NCI-H2196 (cell line): ENCODE results near the gene GPR63.

Experiments used
- DNase-seq: peaks from one replicate; lab custom pipeline; 2025; ENCODE audit not compliant: unreplicated experiment; lab: John Stamatoyannopoulos, UW

GPR63 gene

GRCh38 chr6:96823743-96824142 lies 13.5 kb downstream of the GPR63 start:
- DNase-seq: no peak

DNA sequence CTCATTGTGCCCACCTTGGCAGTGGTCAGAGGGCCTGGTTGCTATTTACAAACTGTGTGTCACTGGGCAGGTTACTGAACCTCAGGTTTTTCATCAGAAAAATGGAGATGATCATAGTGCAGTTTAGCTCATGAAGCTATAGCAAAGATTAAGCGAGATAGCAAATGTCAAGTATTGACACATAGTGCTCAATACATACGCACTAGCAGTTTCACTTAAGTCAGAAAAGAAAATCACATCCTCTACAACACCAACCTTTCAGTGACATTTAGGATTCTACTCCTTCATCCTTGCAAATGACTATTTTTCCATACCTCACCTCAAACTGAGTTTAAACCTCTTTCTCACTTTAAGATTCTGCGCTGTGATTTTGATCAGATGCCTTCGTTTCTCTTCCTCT lies 16.2 kb downstream of the GPR63 start:
- DNase-seq: no peak

DNA sequence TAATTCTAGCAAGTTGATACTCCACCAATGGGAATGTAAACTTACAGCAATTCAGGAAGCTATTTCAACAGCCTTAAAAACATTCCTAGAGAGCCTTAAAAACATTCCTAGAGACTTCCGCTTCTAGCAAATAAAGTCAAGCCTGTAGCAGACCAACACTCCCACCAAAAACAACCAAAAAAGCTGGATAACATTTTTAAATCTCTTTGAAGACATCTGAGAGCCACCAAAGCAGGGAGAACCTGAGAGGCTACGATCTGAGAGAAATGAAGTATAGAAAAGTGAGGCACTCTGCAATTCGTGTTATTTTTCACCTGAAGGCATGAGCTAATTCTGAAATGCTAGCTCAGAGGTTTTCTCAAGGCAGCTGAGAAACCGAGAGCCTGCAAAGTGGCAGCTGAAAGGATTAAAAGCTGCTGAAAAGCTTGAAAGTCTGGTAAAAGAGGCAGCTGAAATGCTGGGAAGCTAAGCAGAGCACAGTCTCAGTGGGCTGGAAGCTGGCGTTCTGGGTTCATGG lies 20.9 kb downstream of the GPR63 start:
- DNase-seq: no peak

DNA sequence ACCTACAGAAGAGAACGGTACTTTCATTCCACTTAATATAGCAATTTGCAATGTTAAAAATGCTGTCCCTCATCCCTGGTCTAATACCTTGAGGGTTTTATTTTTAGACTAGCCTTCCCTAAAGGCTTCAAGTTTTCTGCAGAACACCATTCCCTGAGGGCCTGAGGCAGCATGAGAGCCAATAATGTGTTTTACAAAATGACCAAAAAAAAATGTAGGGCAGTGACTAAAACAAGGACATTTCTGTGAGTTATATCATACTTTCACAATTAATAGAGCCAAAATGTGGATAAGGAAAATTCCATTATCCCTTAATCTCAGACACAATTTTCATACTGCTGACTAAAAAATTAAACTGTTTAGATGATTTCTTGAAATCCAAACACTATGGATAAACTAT lies 22.7 kb downstream of the GPR63 start:
- DNase-seq: no peak

GRCh38 chr6:96812077-96812703 lies 25.1 kb downstream of the GPR63 start:
- no peak for DNase-seq

DNA sequence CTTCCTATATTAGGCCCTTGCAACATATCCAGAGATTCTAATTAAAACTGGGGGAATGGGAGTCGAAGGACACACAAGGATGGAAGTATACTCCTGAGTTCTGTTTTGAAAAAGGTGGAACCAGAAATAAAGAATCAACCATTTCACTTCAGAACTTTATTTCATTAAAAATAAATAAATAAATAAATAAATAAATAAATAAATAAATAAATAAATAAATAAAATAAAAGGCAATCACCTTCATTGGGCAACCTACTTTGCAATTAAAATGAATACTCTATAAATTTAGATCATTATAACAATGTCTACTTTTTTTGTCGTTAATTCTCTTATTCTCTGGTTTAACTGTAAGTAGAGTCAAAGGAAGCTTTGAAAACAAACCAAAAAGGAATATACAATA lies 25.6 kb downstream of the GPR63 start:
- no peak for DNase-seq

GRCh38 chr6:96811136-96811535 lies 26.1 kb downstream of the GPR63 start:
- DNase-seq: no peak

GRCh38 chr6:96809119-96809518 lies 28.2 kb downstream of the GPR63 start:
- no peak for DNase-seq

GRCh38 chr6:96803106-96803481 lies 34.2 kb downstream of the GPR63 start:
- DNase-seq: no peak

- DNase-seq: no peak
These were observed 41.8 kb downstream of the GPR63 start for GRCh38 chr6:96795481-96795880.

DNA sequence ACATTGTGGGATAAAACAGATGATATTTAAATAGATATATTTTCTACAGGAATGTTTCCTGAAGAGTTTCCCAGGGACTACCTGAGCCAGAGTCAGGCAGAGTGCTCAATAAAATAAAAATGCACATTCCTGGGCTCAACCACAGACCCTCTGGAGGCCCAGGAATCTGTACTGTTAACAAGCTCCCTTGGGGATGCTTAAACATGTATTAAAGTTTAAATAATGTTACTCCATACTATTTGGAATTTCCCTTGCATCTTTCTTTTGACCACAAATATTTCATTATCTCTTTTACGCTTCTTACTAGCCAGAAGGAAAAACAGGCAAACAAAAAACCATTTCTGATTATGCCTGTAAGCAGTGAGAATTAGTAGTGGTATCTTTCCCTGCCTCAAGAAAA lies 42.3 kb downstream of the GPR63 start:
- no peak for DNase-seq

GRCh38 chr6:96792561-96793190 lies 44.6 kb downstream of the GPR63 start:
- DNase-seq: no peak

GRCh38 chr6:96789871-96790270 lies 47.4 kb downstream of the GPR63 start:
- no peak for DNase-seq

DNA sequence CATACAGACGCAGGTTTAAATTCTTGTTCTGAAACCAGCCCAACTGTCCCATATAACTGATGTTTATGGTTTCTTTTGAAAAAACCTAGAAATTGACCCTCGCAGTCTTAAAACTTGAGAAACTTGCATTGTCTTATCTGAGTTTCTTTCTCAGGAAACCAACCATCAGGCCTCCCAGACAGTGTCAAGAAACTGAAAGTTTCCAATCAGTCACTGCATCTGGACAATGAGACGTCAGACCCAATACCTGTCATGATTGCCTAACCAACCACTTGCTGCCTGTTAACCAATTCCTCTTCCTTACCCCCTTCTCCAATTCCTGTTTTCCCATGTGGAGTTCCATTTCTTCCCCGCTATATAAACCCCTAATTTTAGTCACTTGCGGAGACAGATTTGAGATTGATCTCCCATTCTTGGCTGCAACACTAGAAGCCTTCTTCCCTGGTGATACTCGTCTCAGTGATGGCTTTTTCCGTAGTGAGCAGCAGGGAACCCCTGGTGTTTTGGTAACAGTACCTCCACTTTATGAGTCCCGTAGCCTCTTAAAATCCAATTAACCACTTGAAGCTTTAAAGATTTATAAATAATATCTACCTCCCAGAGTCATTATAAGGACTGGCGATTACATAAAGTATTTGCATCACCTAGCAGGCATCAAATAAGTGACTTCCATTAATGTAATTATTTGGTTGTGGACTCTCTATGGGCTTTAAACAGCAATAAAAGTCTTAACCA lies 49.3 kb downstream of the GPR63 start:
- DNase-seq: no peak

DNA sequence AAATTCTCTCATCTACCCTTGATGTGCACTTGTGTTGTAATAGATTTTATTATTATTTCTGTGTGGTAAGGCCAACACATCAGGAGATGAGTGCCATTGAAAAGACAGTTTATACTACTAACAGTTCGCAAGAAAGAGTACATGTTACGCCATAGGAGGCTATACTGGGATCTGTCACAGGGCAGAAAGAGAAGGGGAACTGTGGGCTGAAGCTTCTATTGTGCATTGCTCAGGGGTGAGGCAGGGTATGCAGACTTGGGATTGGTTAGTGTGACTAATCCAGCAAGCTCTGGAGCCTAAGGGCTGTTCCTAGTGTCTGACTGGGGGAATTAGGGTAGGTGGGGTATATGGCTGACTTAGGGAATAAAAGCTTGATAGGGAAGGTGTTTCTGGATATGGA lies 50.9 kb downstream of the GPR63 start:
- no peak for DNase-seq

DNA sequence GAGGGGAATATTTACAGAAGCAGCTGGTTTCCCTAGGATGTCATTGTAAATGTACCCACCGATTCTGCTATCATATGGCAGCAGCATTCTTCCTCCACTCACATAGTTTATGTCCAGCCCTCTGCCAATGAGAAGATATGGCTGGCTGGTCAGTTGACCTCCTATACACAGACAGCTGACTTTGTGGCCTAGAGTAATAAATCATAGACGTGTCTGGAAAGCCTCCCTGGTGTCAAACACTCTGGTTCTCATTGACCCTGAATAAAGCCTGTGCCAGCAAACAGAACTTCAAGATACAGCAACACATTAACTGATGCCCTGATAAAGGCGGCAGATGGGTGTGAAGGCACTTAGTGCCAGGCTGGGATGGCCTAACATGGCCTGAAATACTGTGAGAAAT lies 52.6 kb downstream of the GPR63 start:
- DNase-seq: no peak

DNA sequence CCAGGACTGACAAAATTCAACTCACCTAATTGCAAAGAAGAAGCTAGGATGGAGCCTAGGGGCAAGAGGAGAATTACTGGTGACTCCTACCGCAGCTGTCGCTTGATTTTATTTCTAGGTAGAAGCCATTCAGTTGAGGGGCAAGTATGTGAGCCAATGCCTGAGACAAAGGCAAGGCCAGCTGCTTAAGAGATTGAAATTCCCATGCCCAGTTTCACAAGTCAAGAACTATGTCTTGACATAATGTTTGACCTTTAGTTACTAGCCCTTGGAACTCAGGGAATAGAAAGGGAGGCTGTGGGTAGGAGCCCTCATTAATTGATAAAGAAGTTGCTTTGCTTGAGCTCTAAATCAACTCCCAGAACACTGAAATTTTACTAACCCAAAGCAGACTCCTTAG lies 54.0 kb downstream of the GPR63 start:
- no peak for DNase-seq

GRCh38 chr6:96781557-96781956 lies 55.7 kb downstream of the GPR63 start:
- DNase-seq: no peak

- DNase-seq: no peak
These were observed 60.2 kb downstream of the GPR63 start for GRCh38 chr6:96777113-96777512.

DNA sequence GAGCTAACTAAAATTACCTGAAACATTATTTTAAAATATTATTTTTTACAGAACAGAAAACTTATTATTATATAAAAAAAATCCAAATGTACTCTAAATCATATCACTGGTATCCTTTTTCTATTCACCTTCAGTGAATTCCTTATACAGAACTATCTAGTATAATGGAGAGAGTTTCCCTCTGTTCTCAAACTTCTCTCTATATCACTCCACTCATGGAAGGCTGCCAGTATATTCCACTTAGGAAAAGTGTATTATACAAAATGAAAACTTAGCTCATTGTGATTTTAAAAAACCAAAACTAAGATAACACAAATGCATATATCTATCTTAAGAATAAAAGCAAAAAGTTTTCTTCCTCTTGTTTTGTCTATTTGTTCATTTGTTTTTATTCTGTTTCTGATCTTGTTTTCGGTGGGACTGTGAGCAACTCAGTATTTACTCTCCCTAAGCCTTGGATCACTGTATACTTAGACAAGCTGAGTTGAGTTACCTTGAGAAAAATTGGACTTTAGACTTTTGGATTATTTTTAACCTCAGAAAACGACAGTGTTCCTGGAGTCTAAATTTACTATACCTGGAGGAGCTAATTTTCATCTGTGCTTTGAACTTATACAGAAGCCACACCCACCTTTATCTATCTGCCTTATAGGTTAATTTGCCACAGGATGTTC lies 61.4 kb downstream of the GPR63 start:
- DNase-seq: no peak

- no peak for DNase-seq
These were observed 70.5 kb downstream of the GPR63 start for GRCh38 chr6:96766769-96767168.

- no peak for DNase-seq
These were observed 74.7 kb downstream of the GPR63 start for GRCh38 chr6:96762599-96762998.
